Osteoblast (primary cell): ENCODE data around the gene FOXJ1. TPM values are rescaled to one million over a fixed set of nuclear protein-coding genes. Genes with fewer than 3 reads are reported as not detected.

Experiments used
- DNase-seq: peaks from one replicate; pipeline ENCODE4 v3.0.0; 2011; ENCODE audit warnings: low spot score, mixed read lengths; ENCODE audit not compliant: insufficient read length; ENCODE audit errors: missing footprints
- H2AFZ ChIP-seq: 2 replicates; pipeline ENCODE4 v1.6.0; 2011; ENCODE audit warnings: mild to moderate bottlenecking, low read length
- H3K27ac ChIP-seq: 2 replicates; pipeline ENCODE4 v1.5.1; 2011; ENCODE audit warnings: mild to moderate bottlenecking, low read depth, low read length, moderate library complexity
- H3K27me3 ChIP-seq: 2 replicates; pipeline ENCODE4 v1.6.0; 2012; ENCODE audit warnings: mild to moderate bottlenecking, control low read depth, inconsistent platforms, low read length, moderate library complexity; ENCODE audit not compliant: insufficient read depth
- H3K36me3 ChIP-seq: 2 replicates; pipeline ENCODE4 v1.5.1; 2011; ENCODE audit warnings: mild to moderate bottlenecking, low read length, control low read depth, moderate library complexity; ENCODE audit not compliant: insufficient read depth
- H3K4me1 ChIP-seq: 2 replicates; pipeline ENCODE4 v1.5.1; 2011; ENCODE audit warnings: mild to moderate bottlenecking, low read length, control low read depth, moderate library complexity; ENCODE audit not compliant: insufficient read depth
- H3K4me2 ChIP-seq: 2 replicates; pipeline ENCODE4 v1.6.0; 2011; ENCODE audit warnings: mild to moderate bottlenecking, low read length; ENCODE audit not compliant: insufficient read depth
- H3K4me3 ChIP-seq: fragments of 200-600 bp; sonication (generic); 3 replicates; pipeline ENCODE4 v1.5.1; 2012; ENCODE audit warnings: mild to moderate bottlenecking, low read length, inconsistent platforms; ENCODE audit not compliant: insufficient read depth
- H3K79me2 ChIP-seq: 2 replicates; pipeline ENCODE4 v1.6.0; 2012; ENCODE audit warnings: mild to moderate bottlenecking, low read length, control low read depth, inconsistent platforms; ENCODE audit not compliant: insufficient read depth
- H3K9me3 ChIP-seq: 2 replicates; pipeline ENCODE4 v1.5.1; 2011; ENCODE audit warnings: low read depth, low read length, control low read depth
- H4K20me1 ChIP-seq: 2 replicates; pipeline ENCODE4 v1.6.0; 2012; ENCODE audit warnings: mild to moderate bottlenecking, low read length, control low read depth; ENCODE audit not compliant: insufficient read depth
- total RNA-seq: library from RNA; depleted of rRNA; stranded (reverse); fragments of >200 nt; gene quantifications from 2 replicates; pipeline ENCODE4 v1.2.3, GENCODE V29; 2012
- TF ChIP-seq, protein P1 (sequence below): IDR thresholded peaks from 2 replicates; pipeline ENCODE4 v1.5.1; 2011; ENCODE audit warnings: mild to moderate bottlenecking, low read depth, low read length, moderate library complexity; ENCODE audit errors: extremely low read depth

Gene FOXJ1
- total RNA-seq, 1 donor = not detected

DNA sequence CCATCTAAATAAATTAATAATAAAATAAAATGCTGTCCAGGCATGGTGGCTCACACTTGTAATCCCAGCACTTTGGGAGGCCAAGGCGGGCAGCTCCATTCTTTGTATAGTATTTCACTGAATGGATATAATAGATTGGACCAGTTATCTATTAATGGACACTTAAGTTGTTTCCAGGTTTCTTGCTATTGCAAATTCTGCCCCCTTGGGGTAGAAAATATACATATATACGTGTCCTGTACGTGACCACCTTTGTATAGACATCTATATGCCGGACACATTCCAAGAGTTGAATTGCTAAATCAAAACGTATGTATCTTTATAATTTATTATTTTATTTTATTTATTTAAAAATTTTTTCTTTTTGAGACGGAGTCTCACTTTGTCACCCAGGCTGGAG is 33.5 kb downstream of the FOXJ1 start:
- H3K36me3 ChIP-seq = no peaks in the 10 kb centered on the region

DNA sequence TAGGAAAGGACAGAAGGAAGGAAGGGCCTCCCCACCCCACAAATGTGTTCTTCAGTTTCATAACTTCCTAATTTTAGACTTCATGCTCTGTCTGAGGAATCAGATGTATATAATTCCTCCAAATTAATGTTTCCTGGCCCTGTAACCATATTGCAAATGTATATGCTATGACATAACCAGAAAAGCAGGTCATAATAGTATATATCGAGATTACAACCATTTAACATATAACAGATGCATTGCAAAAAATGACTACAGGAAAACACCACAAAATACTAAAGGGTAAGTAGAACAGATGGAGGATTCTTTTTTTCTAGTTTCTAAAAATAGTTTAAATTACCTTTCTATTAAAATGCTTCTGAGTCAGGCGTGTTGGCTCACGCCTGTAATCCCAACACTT is 34.3 kb downstream of the FOXJ1 start:
- TF ChIP-seq, protein P1, sequence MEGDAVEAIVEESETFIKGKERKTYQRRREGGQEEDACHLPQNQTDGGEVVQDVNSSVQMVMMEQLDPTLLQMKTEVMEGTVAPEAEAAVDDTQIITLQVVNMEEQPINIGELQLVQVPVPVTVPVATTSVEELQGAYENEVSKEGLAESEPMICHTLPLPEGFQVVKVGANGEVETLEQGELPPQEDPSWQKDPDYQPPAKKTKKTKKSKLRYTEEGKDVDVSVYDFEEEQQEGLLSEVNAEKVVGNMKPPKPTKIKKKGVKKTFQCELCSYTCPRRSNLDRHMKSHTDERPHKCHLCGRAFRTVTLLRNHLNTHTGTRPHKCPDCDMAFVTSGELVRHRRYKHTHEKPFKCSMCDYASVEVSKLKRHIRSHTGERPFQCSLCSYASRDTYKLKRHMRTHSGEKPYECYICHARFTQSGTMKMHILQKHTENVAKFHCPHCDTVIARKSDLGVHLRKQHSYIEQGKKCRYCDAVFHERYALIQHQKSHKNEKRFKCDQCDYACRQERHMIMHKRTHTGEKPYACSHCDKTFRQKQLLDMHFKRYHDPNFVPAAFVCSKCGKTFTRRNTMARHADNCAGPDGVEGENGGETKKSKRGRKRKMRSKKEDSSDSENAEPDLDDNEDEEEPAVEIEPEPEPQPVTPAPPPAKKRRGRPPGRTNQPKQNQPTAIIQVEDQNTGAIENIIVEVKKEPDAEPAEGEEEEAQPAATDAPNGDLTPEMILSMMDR = no peak
- H3K9me3 ChIP-seq = no peaks in the 10 kb centered on the region
- peaks cover 19% of the 10 kb centered on the region for H3K79me2 ChIP-seq
- H3K4me1 ChIP-seq = peaks cover 9% of the 10 kb centered on the region
- H3K4me2 ChIP-seq = no peak overlapping the region
- no peak overlapping the region for H3K4me3 ChIP-seq
- H2AFZ ChIP-seq = peak overlapping the region; percentile 62
- H4K20me1 ChIP-seq = no peaks in the 10 kb centered on the region
- H3K36me3 ChIP-seq = peaks cover 1% of the 10 kb centered on the region
- H3K27me3 ChIP-seq = no peaks in the 10 kb centered on the region
- no peak overlapping the region for H3K27ac ChIP-seq
- DNase-seq = peak; percentile 1

More for the DNA sequence above, 33.5 kb downstream of the FOXJ1 start:
- Histone ChIP-seq H3K79me2 (peaks cover 11% of the 10 kb centered on the region), H3K4me1 (peaks cover 9% of the 10 kb centered on the region), H3K27ac (no peak overlapping the region), H3K4me2 (no peak overlapping the region), H4K20me1 (no peaks in the 10 kb centered on the region), H3K9me3 (no peaks in the 10 kb centered on the region), H3K4me3 (no peak overlapping the region), H3K27me3 (no peaks in the 10 kb centered on the region), H2AFZ (no peak overlapping the region)
- DNase-seq = peak; percentile 43
- TF ChIP-seq, protein P1 = peak; percentile 9

DNA sequence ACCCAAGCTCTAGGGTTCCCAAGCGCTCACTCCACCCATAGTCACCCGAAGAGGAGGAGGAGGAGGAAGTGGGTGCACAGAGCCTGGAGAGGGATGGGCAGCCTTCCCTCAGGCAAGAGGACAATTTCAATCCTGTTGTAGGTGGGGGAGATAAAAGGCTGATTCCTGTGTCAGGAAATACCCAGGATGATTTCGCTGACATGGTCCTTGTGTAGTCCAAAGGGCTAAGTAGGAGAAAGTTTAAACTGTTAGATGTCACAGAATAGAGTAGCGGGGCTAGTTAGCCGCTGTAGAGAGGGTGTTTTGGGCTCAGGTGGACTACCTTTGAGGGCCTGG is 36.2 kb downstream of the FOXJ1 start:
- no peak overlapping the region for H2AFZ ChIP-seq
- no peaks in the 10 kb centered on the region for H3K9me3 ChIP-seq
- no peak overlapping the region for H3K4me3 ChIP-seq
- H3K4me1 ChIP-seq = peaks cover 9% of the 10 kb centered on the region
- H3K27me3 ChIP-seq = no peaks in the 10 kb centered on the region
- TF ChIP-seq, protein P1 = no peak
- H3K4me2 ChIP-seq = no peak overlapping the region
- no peaks in the 10 kb centered on the region for H4K20me1 ChIP-seq
- H3K36me3 ChIP-seq = peaks cover 19% of the 10 kb centered on the region
- peak; percentile 1 for DNase-seq
- peaks cover 23% of the 10 kb centered on the region for H3K79me2 ChIP-seq
- H3K27ac ChIP-seq = no peak overlapping the region

DNA sequence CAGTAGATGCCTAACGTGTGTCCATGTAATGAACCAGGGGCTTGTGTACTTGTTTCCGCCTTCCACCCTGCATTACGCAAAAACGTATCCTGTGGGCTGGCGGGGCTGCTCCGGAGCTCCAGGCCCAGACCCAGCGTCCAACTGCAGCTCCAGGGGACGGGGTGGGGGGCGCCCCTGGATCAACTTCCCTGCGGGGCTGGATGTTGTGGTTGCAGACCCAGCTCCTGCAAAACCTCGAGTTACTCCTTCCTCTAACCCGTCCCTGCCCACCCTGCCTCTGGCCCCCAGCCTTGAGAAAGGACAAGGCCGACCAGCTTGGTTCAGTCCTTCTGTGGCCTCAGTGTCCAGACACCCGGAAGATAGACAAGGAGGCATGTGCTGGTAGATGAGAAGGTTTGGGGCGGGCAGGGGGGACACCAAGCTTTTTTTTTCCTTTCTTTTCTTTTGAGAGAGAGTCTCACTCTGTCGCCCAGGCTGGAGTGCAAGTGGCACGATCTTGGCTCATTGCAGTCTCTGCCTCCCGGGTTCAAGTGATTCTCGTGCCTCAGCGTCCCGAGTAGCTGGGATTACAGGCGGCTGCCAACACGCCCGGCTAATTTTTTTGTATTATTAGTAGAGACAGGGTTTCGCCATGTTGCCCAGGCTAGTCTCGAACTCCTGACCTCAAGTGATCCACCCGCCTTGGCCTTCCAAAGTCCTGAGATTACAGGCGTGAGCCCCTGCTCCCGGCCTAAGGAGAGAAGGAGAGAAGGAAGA is 36.7 kb downstream of the FOXJ1 start:
- no peaks in the 10 kb centered on the region for H3K9me3 ChIP-seq
- H2AFZ ChIP-seq = peak overlapping the region; percentile 100
- TF ChIP-seq, protein P1 = no peak
- DNase-seq = no peak
- H4K20me1 ChIP-seq = no peaks in the 10 kb centered on the region
- peaks cover 24% of the 10 kb centered on the region for H3K36me3 ChIP-seq
- H3K27me3 ChIP-seq = no peaks in the 10 kb centered on the region
- peak overlapping the region; percentile 95 for H3K4me2 ChIP-seq
- H3K27ac ChIP-seq = peak overlapping the region; percentile 87
- H3K79me2 ChIP-seq = peaks cover 23% of the 10 kb centered on the region
- peak overlapping the region; percentile 98 for H3K4me3 ChIP-seq
- H3K4me1 ChIP-seq = peaks cover 9% of the 10 kb centered on the region
